ENCODE data around the gene ANO9.

The ANO9 gene

GRCh38 chr11:441418-442274, at the start of gene ANO9:
TSS of gene ANO9 (minus strand) at chr11:442011. CDS start at chr11:441926, 85 bp downstream.
- DNase-seq, result no peak

GRCh38 chr11:491358-491757, 49.5 kb upstream of the ANO9 start:
- DNase-seq, result no peak

- DNase-seq, result no peak
Measured at GRCh38 chr11:490930-491260, 49.1 kb upstream of the ANO9 start.

GRCh38 chr11:490186-490929, 48.5 kb upstream of the ANO9 start:
- DNase-seq, result no peak

GRCh38 chr11:489610-490185, 47.9 kb upstream of the ANO9 start:
- DNase-seq, result no peak

GRCh38 chr11:488992-489391, 47.2 kb upstream of the ANO9 start:
- no peak for DNase-seq

GRCh38 chr11:488579-488978, 46.8 kb upstream of the ANO9 start:
- DNase-seq, result no peak

GRCh38 chr11:488062-488461, 46.3 kb upstream of the ANO9 start:
- no peak for DNase-seq

- DNase-seq, result no peak
Measured at GRCh38 chr11:487571-488021, 45.8 kb upstream of the ANO9 start.

- no peak for DNase-seq
Measured at GRCh38 chr11:486189-486588, 44.4 kb upstream of the ANO9 start.

- no peak for DNase-seq
Measured at GRCh38 chr11:484616-485015, 42.8 kb upstream of the ANO9 start.

GRCh38 chr11:479311-479710, 37.5 kb upstream of the ANO9 start:
- DNase-seq, result no peak

- DNase-seq, result no peak
Measured at GRCh38 chr11:477052-477715, 35.4 kb upstream of the ANO9 start.

- no peak for DNase-seq
Measured at GRCh38 chr11:476416-476815, 34.6 kb upstream of the ANO9 start.

- no peak for DNase-seq
Measured at GRCh38 chr11:475941-476340, 34.1 kb upstream of the ANO9 start.

GRCh38 chr11:474914-475506, 33.2 kb upstream of the ANO9 start:
- DNase-seq, result no peak

- no peak for DNase-seq
Measured at GRCh38 chr11:473962-474785, 32.4 kb upstream of the ANO9 start.

- no peak for DNase-seq
Measured at GRCh38 chr11:473415-473814, 31.6 kb upstream of the ANO9 start.

GRCh38 chr11:472816-473215, 31.0 kb upstream of the ANO9 start:
- no peak for DNase-seq

- no peak for DNase-seq
Measured at GRCh38 chr11:472272-472671, 30.5 kb upstream of the ANO9 start.

- no peak for DNase-seq
Measured at GRCh38 chr11:471468-472145, 29.8 kb upstream of the ANO9 start.

Measured in NCI-H2227 treated with DMSO at 0.1 percent for 48 hours (cell line).